Activated CD8-positive, alpha-beta memory T cell treated with anti-CD3 and anti-CD28 coated beads, Interleukin-2, amount 50 U/mL, for 4 hours (primary cell): Measurements from ENCODE around the gene CNKSR3.

Experiments
- DNase-seq: peaks from one replicate; pipeline ENCODE4 v3.0.0-alpha.2; 2020

CNKSR3 gene

GRCh38 chr6:154478021-154478700, 32.3 kb downstream of the CNKSR3 start:
- no peak for DNase-seq

- DNase-seq, result no peak
Observed at GRCh38 chr6:154476494-154476893, 34.0 kb downstream of the CNKSR3 start.

GRCh38 chr6:154474648-154475428, 35.6 kb downstream of the CNKSR3 start:
- no peak for DNase-seq

- DNase-seq, result no peak
Observed at GRCh38 chr6:154473324-154473723, 37.2 kb downstream of the CNKSR3 start.

GRCh38 chr6:154471609-154472362, 38.7 kb downstream of the CNKSR3 start:
- no peak for DNase-seq

- no peak for DNase-seq
Observed at GRCh38 chr6:154469306-154469935, 41.1 kb downstream of the CNKSR3 start.

GRCh38 chr6:154468760-154469159, 41.7 kb downstream of the CNKSR3 start:
- no peak for DNase-seq

- DNase-seq, result no peak
Observed at GRCh38 chr6:154466971-154467679, 43.4 kb downstream of the CNKSR3 start.

GRCh38 chr6:154466139-154466538, 44.3 kb downstream of the CNKSR3 start:
- DNase-seq, result no peak

GRCh38 chr6:154463573-154464419, 46.7 kb downstream of the CNKSR3 start:
- DNase-seq, result no peak

GRCh38 chr6:154462425-154462824, 48.1 kb downstream of the CNKSR3 start:
- DNase-seq, result no peak

GRCh38 chr6:154461348-154461747, 49.1 kb downstream of the CNKSR3 start:
- DNase-seq, result no peak

GRCh38 chr6:154460306-154461071, 50.0 kb downstream of the CNKSR3 start:
- no peak for DNase-seq

GRCh38 chr6:154459513-154459912, 51.0 kb downstream of the CNKSR3 start:
- DNase-seq, result no peak

GRCh38 chr6:154458565-154459470, 51.7 kb downstream of the CNKSR3 start:
- DNase-seq, result no peak

GRCh38 chr6:154457881-154458284, 52.6 kb downstream of the CNKSR3 start:
- DNase-seq, result no peak

- DNase-seq, result no peak
Observed at GRCh38 chr6:154457046-154457713, 53.3 kb downstream of the CNKSR3 start.

- no peak for DNase-seq
Observed at GRCh38 chr6:154453329-154453728, 57.2 kb downstream of the CNKSR3 start.

- no peak for DNase-seq
Observed at GRCh38 chr6:154450498-154450897, 60.0 kb downstream of the CNKSR3 start.
